ENCODE results near the gene NPAT. TPM values are rescaled to one million over a fixed set of nuclear protein-coding genes. Genes with fewer than 3 reads are reported as not detected.
"Not testable (repeated sequence)": the region's sequence is repeated elsewhere in the genome, so short reads cannot be mapped to it uniquely, and the experiment has no call there.

The NPAT gene
- total and polyA plus RNA-seq, 2 experiments from 2014 or later: 3.7 to 14.3 TPM

DNA sequence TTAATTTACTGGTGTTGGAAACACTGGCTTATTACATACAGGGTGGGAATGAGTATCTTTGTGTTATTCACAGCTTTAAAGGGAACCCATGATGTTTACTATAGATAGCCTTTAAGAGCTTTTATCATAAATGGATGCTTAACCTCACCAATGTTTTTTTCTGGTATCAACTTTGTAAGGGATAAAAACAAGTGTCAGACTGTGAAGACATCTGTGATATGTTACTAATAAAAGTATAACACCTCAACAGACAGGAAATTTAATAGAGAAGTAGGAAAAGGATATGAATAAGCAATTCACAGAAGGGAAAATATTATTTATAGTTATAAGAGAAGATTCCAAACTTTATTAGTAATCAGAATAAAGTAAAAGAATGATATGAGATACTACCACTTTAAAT, 54.8 kb downstream of the NPAT start:
- H3K36me3 ChIP-seq (replicated peaks; ENCODE audit: insufficient read depth, low read depth): no peaks in the 10 kb centered on the region
- no peak for DNase-seq (ENCODE audit: low spot score)
- no peaks in the 10 kb centered on the region for H3K27me3 ChIP-seq
- H3K4me3 ChIP-seq: no peak overlapping the region
- TF ChIP-seq, protein P1, sequence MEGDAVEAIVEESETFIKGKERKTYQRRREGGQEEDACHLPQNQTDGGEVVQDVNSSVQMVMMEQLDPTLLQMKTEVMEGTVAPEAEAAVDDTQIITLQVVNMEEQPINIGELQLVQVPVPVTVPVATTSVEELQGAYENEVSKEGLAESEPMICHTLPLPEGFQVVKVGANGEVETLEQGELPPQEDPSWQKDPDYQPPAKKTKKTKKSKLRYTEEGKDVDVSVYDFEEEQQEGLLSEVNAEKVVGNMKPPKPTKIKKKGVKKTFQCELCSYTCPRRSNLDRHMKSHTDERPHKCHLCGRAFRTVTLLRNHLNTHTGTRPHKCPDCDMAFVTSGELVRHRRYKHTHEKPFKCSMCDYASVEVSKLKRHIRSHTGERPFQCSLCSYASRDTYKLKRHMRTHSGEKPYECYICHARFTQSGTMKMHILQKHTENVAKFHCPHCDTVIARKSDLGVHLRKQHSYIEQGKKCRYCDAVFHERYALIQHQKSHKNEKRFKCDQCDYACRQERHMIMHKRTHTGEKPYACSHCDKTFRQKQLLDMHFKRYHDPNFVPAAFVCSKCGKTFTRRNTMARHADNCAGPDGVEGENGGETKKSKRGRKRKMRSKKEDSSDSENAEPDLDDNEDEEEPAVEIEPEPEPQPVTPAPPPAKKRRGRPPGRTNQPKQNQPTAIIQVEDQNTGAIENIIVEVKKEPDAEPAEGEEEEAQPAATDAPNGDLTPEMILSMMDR (IDR thresholded peaks at IDR 0.05; ENCODE audit: poor library complexity): no peak
- TF ChIP-seq EZH2 (IDR thresholded peaks at IDR 0.05; ENCODE audit: borderline replicate concordance) (no peak), EZH2phosphoT487 (IDR thresholded peaks at IDR 0.05; ENCODE audit: low read depth, severe bottlenecking, unreplicated experiment) (no peak)
- H3K79me2 ChIP-seq: no peaks in the 10 kb centered on the region
- no peak overlapping the region for H3K4me2 ChIP-seq
- no peaks in the 10 kb centered on the region for H4K20me1 ChIP-seq (ENCODE audit: insufficient read depth, poor library complexity, severe bottlenecking)
- no peaks in the 10 kb centered on the region for H3K9me2 ChIP-seq (replicated peaks; ENCODE audit: insufficient read depth)
- H3K4me1 ChIP-seq (ENCODE audit: insufficient read depth): no peaks in the 10 kb centered on the region
- H3K27ac ChIP-seq: no peak overlapping the region
- H2AFZ ChIP-seq: no peak overlapping the region
- H3K9me3 ChIP-seq (ENCODE audit: low read depth): no peaks in the 10 kb centered on the region

DNA sequence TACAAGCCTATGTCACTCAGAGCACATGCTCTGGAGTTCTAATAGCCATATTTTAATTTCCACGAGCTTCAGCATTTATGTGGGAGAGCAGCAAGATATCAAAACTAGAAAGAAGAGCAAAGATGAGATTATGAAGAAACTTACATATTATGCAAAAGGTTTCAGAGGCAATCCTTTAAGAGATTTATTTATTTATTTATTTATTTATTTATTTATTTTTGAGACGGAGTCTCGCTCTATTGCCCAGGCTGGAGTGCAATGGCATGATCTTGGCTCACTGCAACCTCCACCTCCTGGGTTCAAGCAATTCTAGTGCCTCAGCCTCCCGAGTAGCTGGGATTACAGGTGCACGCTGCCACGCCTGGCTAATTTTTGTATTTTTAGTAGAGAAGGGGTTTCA, 59.6 kb downstream of the NPAT start:
- not testable (repeated sequence) for H3K27ac ChIP-seq; H2AFZ ChIP-seq; H3K79me2 ChIP-seq; H3K9me3 ChIP-seq (ENCODE audit: low read depth); H3K4me2 ChIP-seq; H3K4me3 ChIP-seq; H3K9me2 ChIP-seq (replicated peaks; ENCODE audit: insufficient read depth); H3K36me3 ChIP-seq (replicated peaks; ENCODE audit: insufficient read depth, low read depth); H3K4me1 ChIP-seq (ENCODE audit: insufficient read depth); H3K27me3 ChIP-seq; DNase-seq (ENCODE audit: low spot score); H4K20me1 ChIP-seq (ENCODE audit: insufficient read depth, poor library complexity, severe bottlenecking)
- WGBS (ENCODE audit: low lambda C conversion rate, missing lambda C conversion rate): 98% methylated on average over 6 of the region's 6 CpGs

DNA sequence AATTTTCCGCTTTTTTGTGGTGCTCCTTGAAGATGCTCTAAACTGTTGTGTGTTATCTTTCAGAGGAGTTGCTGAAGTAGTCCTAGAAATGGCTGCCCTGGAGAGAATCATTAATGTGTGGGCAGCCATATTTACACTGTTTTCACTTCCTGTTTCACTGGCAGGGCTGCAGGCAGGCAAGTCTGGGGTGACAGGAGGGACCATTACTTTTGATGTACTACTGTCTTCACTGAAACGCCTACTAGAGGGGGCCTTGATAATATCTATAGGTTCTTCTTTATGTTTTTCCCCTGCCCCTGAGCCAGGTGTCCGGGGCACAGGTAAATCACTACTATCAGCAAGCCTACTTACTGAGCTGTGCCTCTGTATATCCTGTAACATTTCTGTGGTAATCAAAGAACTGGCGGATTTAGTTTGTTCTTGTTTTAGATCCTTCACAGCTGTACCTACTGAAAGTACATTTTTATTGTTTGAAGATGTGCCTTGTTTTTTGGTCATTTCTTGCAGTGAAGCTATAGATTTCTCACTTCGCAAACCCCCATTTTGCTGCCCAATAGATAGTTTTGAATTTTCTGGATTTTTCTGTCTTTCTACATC, 61.4 kb downstream of the NPAT start:
- Histone ChIP-seq H3K4me3 (no peak overlapping the region), H3K4me2 (no peak overlapping the region), H3K4me1 (ENCODE audit: insufficient read depth) (no peaks in the 10 kb centered on the region), H3K36me3 (replicated peaks; ENCODE audit: insufficient read depth, low read depth) (no peaks in the 10 kb centered on the region), H2AFZ (no peak overlapping the region), H3K27me3 (no peaks in the 10 kb centered on the region), H3K79me2 (no peaks in the 10 kb centered on the region), H3K9me2 (replicated peaks; ENCODE audit: insufficient read depth) (no peaks in the 10 kb centered on the region), H4K20me1 (ENCODE audit: insufficient read depth, poor library complexity, severe bottlenecking) (no peaks in the 10 kb centered on the region), H3K27ac (no peak overlapping the region), H3K9me3 (ENCODE audit: low read depth) (no peaks in the 10 kb centered on the region)
- no peak for TF ChIP-seq EZH2phosphoT487 (IDR thresholded peaks at IDR 0.05; ENCODE audit: low read depth, severe bottlenecking, unreplicated experiment)
- TF ChIP-seq EZH2 (IDR thresholded peaks at IDR 0.05; ENCODE audit: borderline replicate concordance): no peak
- TF ChIP-seq, protein P1 (IDR thresholded peaks at IDR 0.05; ENCODE audit: poor library complexity): no peak
- no peak for DNase-seq (ENCODE audit: low spot score)
- 91% methylated on average over 5 of the region's 5 CpGs for WGBS (ENCODE audit: low lambda C conversion rate, missing lambda C conversion rate)

DNA sequence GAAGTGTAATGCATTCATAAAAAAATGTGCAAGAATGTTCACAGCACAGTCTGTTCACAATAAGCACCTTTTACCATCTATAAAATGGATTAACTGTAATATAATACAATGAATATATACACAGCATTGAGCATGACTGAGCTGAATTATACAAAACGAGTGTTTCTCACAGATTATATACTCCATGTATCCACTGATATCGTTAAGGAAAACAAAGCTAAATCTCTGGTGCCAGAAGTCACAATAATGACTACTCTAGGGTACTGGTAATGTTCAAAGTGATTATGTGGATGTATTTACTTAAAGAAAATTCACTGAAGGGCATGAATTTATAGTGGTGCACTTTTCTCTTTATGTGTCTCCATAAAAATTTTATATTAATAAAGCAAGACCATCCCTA, 67.8 kb downstream of the NPAT start:
- Histone ChIP-seq H3K36me3 (replicated peaks; ENCODE audit: insufficient read depth, low read depth) (no peaks in the 10 kb centered on the region), H3K27ac (no peak overlapping the region), H3K9me3 (ENCODE audit: low read depth) (no peaks in the 10 kb centered on the region), H3K4me3 (no peak overlapping the region), H3K9me2 (replicated peaks; ENCODE audit: insufficient read depth) (no peaks in the 10 kb centered on the region), H3K27me3 (no peaks in the 10 kb centered on the region), H3K4me1 (ENCODE audit: insufficient read depth) (no peaks in the 10 kb centered on the region), H3K4me2 (no peak overlapping the region), H4K20me1 (ENCODE audit: insufficient read depth, poor library complexity, severe bottlenecking) (no peaks in the 10 kb centered on the region), H3K79me2 (no peaks in the 10 kb centered on the region), H2AFZ (no peak overlapping the region)
- 83% methylated on average over 2 of the region's 2 CpGs for WGBS (ENCODE audit: low lambda C conversion rate, missing lambda C conversion rate)
- TF ChIP-seq, protein P1 (IDR thresholded peaks at IDR 0.05; ENCODE audit: poor library complexity): no peak
- TF ChIP-seq EZH2 (IDR thresholded peaks at IDR 0.05; ENCODE audit: borderline replicate concordance) (no peak), EZH2phosphoT487 (IDR thresholded peaks at IDR 0.05; ENCODE audit: low read depth, severe bottlenecking, unreplicated experiment) (no peak)
- DNase-seq (ENCODE audit: low spot score): no peak

Measured in hepatocyte (in vitro differentiated cells).